GM10248 (cell line): ENCODE results near the gene ACACA.

Experiments used
- CTCF ChIA-PET: fragments of 300-600 bp; sonication (Branson Sonifier 250); formaldehyde crosslinking; extraction: SDS; loops from one replicate; lab custom pipeline; 2021; ENCODE audit warnings: antibody characterized with exemption; lab: Yijun Ruan, JAX
- POLR2A ChIA-PET: fragments of 350-650 bp; sonication (Branson Sonifier 250); formaldehyde crosslinking; extraction: SDS; loops from one replicate; lab custom pipeline; 2020; ENCODE audit warnings: antibody characterized with exemption; lab: Yijun Ruan, JAX
- DNase-seq: peaks from one replicate; pipeline ENCODE4 v3.0.0; 2012; ENCODE audit errors: extremely low spot score
- CTCF ChIP-seq: IDR thresholded peaks from 2 replicates; pipeline ENCODE4 v1.5.1; 2012; ENCODE audit warnings: mild to moderate bottlenecking, low read depth; ENCODE audit errors: extremely low read depth, missing control alignments, control extremely low read depth

The ACACA gene

DNA sequence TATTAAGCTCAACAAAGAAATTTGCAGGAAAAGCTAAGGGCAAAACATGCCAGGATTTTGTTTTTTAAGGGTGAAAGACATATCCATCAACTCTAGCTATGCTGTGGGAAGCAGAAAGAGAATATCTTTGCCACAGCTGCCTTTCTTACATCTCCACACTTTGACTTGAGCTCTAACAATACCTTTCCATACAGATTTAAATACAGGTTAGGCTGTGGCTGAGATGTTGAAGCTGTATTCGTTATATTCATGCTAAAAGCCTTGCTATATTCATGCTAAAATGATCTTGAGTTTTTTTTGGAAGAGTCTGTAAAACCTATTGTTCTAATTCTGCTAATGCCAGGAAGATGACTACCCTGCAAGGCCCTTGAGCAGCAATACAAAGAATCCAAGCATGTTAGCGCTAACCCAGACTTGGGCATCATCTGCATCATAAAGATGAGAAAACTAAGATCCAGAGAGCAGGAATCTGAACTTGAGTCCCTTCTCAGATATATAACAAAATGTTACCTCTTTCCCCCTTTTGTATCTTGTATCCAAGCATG lies 235.7 kb downstream of the ACACA start:
- ChIA-PET POLR2A (no interaction called here), CTCF (interaction anchor here (0.9 to 1.8 kb wide), 6 partner anchors 12 to 87 kb away, joined by 3 to 5 read pairs (median 4); no protein-coding TSS in a partner anchor)
- DNase-seq, result no peak
- no peak for TF ChIP-seq CTCF

GRCh38 chr17:37168731-37169353 lies 237.8 kb downstream of the ACACA start:
- no peak for TF ChIP-seq CTCF
- no peak for DNase-seq
- ChIA-PET CTCF (interaction anchor here (0.8 to 1.3 kb wide), 2 partner anchors 11 to 21 kb away, joined by 3 to 5 read pairs; no protein-coding TSS in a partner anchor), POLR2A (no interaction called here)

GRCh38 chr17:37167756-37168155 lies 238.9 kb downstream of the ACACA start:
- ChIA-PET POLR2A (no interaction called here), CTCF (no interaction called here)
- TF ChIP-seq CTCF, result no peak
- no peak for DNase-seq

GRCh38 chr17:37164057-37164456 lies 242.6 kb downstream of the ACACA start:
- DNase-seq, result no peak
- no peak for TF ChIP-seq CTCF
- CTCF ChIA-PET, result interaction anchor here (1.1 to 1.3 kb wide), 3 partner anchors 9 to 25 kb away, joined by 3 to 4 read pairs (median 3); no protein-coding TSS in a partner anchor
- POLR2A ChIA-PET, result interaction anchor here (0.6 kb wide), 1 partner anchor 1331 kb away, joined by 3 read pairs; no protein-coding TSS in a partner anchor

DNA sequence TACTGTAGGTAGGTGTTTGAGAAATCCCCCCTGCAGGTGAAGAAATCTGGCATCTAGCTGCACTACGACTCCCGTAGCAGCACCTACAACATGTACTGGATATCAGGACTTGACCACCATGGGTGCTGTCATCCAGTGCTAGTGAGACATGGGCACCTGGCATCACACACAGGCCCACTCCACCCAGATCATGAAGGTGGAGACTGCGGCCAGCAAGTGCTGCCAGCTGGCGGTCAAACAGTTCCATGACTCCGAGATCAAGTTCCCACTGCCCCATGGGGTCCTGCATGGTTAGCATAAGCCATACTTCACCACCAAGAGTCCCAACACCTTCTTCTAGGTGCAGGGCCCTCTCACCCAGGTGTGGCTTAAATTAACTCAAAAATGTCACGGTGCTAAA lies 243.8 kb downstream of the ACACA start:
- no peak for DNase-seq
- POLR2A ChIA-PET, result no interaction called here
- no peak for TF ChIP-seq CTCF
- CTCF ChIA-PET, result no interaction called here

DNA sequence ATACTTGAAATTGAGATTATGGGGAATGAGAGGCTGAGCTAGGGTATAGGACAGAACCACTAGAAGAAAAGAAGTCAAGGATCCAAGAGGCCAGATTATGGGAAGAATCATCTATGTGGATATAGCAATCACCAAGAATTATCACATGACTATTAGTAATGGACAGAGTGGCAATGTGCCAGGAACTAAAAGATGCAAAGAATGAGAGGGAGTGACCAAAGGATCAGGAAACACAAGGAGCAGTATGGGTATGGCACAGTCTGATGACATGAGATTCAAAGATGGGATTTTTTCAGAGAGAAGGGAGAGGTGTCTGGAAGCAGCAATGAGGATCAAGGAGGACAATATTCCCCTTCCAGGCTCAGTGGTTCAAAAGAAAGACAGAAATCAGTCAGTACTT lies 245.7 kb downstream of the ACACA start:
- ChIA-PET CTCF (interaction anchor here (0.8 to 2.5 kb wide), 2 partner anchors 12 to 24 kb away, joined by 3 to 7 read pairs; no protein-coding TSS in a partner anchor), POLR2A (no interaction called here)
- no peak for DNase-seq
- no peak for TF ChIP-seq CTCF
